Omental fat pad (tissue), 4 donors: Measurements from ENCODE around the gene TSC22D2. TPM values are rescaled to one million over a fixed set of nuclear protein-coding genes. Genes with fewer than 3 reads are reported as not detected.

ENCODE experiments used
- ATAC-seq: fragments of 150-250 bp; one replicate; pipeline ENCODE4 v1.9.1; 2016; ENCODE audit warnings: mild to moderate bottlenecking, moderate library complexity; ENCODE audit not compliant: low FRiP score
- DNase-seq: peaks from one replicate; pipeline ENCODE4 v3.0.0-alpha.2; 2019; ENCODE audit warnings: low spot score
- CTCF ChIP-seq, 3 donors: fragments of 450-650 bp; IDR thresholded peaks; one replicate each; pipeline ENCODE4 v1.5.1; 2016 to 2017; ENCODE audit warnings: antibody characterized with exemption in 3 of 3, mild to moderate bottlenecking in 3 of 3, moderate library complexity in 2 of 3
- total RNA-seq, 4 donors: library from RNA; depleted of rRNA; stranded (reverse); fragments of >200 nt; gene quantifications; one replicate each; pipeline ENCODE4 v1.1.0, GENCODE V29; 2016

The TSC22D2 gene
- total RNA-seq, 4 donors from 2014 or later, result 15.8 to 66.2 (median 22.9) TPM

- DNase-seq (no peak), ATAC-seq (peak; percentile 1)
- TF ChIP-seq CTCF (IDR thresholded peaks at IDR 0.05), result no peak
Measured at GRCh38 chr3:150407808-150408220, 284 bp upstream of the TSC22D2 start.

GRCh38 chr3:150409125-150409511 is 1.0 kb downstream of the TSC22D2 start:
- DNase-seq (no peak), ATAC-seq (no peak)
- TF ChIP-seq CTCF (IDR thresholded peaks at IDR 0.05), result no peak

GRCh38 chr3:150409512-150410310 is 1.6 kb downstream of the TSC22D2 start:
- no peak for TF ChIP-seq CTCF (IDR thresholded peaks at IDR 0.05)
- ATAC-seq (peak; percentile 56), DNase-seq (peak; percentile 34)

- peak; percentile 27 for DNase-seq
Measured at GRCh38 chr3:150410311-150411105, 2.4 kb downstream of the TSC22D2 start.

GRCh38 chr3:150411106-150411460 is 3.0 kb downstream of the TSC22D2 start:
- ATAC-seq (no peak), DNase-seq (no peak)
- TF ChIP-seq CTCF (IDR thresholded peaks at IDR 0.05), result no peak

More at GRCh38 chr3:150410311-150411105, 2.4 kb downstream of the TSC22D2 start:
- no peak for ATAC-seq
- TF ChIP-seq CTCF (IDR thresholded peaks at IDR 0.05), result no peak

- no peak for TF ChIP-seq CTCF (IDR thresholded peaks at IDR 0.05)
- ATAC-seq (no peak), DNase-seq (no peak)
Measured at GRCh38 chr3:150411546-150411945, 3.4 kb downstream of the TSC22D2 start.
